Coronary artery (tissue), 2 donors: Measurements from ENCODE around the gene ZNG1F.
"Not testable (repeated sequence)": the region's sequence is repeated elsewhere in the genome, so short reads cannot be mapped to it uniquely, and the experiment has no call there.

Source experiments
- DNase-seq: peaks from one replicate; pipeline ENCODE4 v3.0.0-alpha.2; 2017; ENCODE audit warnings: low spot score
- H3K27ac ChIP-seq, 2 donors: fragments of 200-600 bp; sonication (generic); one replicate each; pipeline ENCODE4 v1.5.1; 2016 to 2019
- H3K4me3 ChIP-seq: fragments of 200-600 bp; sonication (generic); 2 replicates; pipeline ENCODE4 v1.5.1; 2016; ENCODE audit warnings: mild to moderate bottlenecking, moderate library complexity
- TF ChIP-seq, protein P1 (sequence below): fragments of 200-600 bp; sonication (generic); IDR thresholded peaks from one replicate; pipeline ENCODE4 v1.5.1; 2019; ENCODE audit warnings: antibody characterized with exemption

Gene ZNG1F

DNA sequence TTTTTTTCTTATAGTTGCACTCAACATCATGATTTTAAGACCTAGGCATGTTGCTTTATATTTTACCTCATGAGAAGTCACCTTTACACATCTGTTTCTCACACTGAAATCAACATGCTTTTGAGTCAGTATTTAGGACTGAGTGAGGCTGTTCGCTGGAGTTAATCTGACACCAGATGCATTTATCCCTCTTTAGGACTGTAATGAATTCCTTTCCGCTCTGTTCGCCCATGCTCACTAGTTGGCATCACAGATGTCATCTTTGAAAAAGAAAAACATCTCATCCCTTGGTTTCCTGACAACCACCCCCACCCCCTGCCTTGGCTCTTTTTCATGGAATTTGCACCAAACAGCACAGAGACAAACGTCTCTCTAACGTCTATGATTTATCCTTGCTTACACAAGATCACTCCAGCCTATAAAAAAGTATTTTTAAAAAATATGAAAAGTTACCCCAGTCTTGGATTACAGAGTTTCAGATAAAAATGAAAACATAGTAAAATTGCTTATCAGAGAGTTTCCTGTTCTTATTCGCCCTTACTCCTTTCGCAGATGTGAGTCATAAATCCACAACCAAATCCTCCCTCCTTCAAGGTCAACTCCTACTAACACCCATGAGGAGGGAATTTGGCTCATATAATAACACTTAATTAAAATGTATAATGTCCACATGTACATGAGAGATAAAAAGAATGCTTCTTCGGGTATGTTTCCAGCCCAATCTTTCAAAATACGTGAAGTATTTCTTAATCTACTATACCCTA is 94.9 kb downstream of the ZNG1F start:
- H3K27ac ChIP-seq, DNase-seq, H3K4me3 ChIP-seq: not testable (repeated sequence)

DNA sequence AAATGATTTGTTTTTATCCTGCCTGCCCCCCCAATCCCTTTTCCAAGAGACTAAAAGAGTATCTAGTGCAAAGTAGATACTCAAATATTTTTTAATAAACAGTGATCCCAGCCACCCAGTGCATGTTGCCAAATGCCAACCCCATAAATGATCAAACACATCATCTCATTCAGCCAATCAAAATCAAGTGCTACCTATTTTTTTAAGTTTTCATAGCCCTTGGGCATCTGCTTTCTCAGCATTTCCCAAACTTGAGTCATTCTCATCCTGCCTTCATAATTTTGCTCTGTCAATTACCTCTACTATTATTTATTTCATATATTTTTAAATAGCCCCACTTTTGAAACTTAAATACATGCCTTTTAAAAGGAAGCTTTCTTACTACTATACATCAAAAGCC is 98.2 kb downstream of the ZNG1F start:
- DNase-seq, H3K4me3 ChIP-seq, H3K27ac ChIP-seq: not testable (repeated sequence)

DNA sequence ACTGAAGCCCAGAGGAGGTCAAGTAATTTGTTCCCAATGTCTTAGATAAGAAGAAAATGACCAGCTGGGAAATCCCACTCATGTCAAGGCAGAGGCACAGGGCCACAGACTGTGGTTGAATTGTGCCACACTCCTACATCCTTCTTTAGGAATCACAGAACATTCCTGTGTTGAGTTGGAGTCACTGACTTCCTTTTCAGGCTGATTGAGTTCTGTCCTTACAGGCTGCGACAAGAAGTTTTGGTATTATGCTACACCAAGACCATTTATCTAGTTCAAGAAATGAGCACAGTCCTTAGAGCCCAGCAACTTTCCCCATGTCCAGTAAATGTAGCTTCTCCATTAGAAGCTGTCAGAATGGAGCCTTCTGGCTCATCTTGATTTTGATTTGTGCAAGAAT is 98.7 kb downstream of the ZNG1F start:
- H3K4me3 ChIP-seq, H3K27ac ChIP-seq, DNase-seq: not testable (repeated sequence)

DNA sequence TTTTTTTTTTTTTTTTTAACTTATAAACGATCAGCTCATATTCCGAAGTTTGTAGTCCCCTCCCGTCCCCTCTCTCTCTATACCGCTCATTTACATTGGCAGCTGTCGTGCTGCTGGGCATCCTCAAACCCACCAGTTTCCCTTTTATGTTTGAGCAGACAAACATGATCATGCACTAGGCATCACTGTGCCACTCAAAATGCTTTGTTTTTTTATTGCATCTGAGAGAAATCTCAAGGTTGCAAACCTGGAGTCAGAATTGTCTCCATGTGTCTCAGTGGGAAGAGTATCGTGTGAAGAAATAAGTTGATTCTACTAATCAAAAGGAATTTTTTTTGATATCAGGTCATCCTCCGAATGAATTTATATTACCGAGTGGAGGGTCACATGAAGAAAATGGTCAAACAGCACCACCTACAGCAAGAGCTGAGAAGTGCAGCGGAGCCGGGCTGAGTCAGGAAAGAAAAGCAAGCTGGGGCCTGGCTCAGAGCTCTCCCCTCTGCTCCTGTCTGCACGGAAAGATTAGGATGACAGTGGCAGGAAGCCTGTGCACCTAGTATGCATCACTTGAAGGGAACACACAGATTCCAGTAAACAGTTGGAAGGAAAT is 100.6 kb downstream of the ZNG1F start:
- not testable (repeated sequence) for H3K4me3 ChIP-seq, H3K27ac ChIP-seq
- TF ChIP-seq, protein P1, sequence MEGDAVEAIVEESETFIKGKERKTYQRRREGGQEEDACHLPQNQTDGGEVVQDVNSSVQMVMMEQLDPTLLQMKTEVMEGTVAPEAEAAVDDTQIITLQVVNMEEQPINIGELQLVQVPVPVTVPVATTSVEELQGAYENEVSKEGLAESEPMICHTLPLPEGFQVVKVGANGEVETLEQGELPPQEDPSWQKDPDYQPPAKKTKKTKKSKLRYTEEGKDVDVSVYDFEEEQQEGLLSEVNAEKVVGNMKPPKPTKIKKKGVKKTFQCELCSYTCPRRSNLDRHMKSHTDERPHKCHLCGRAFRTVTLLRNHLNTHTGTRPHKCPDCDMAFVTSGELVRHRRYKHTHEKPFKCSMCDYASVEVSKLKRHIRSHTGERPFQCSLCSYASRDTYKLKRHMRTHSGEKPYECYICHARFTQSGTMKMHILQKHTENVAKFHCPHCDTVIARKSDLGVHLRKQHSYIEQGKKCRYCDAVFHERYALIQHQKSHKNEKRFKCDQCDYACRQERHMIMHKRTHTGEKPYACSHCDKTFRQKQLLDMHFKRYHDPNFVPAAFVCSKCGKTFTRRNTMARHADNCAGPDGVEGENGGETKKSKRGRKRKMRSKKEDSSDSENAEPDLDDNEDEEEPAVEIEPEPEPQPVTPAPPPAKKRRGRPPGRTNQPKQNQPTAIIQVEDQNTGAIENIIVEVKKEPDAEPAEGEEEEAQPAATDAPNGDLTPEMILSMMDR: peak; percentile 42

DNA sequence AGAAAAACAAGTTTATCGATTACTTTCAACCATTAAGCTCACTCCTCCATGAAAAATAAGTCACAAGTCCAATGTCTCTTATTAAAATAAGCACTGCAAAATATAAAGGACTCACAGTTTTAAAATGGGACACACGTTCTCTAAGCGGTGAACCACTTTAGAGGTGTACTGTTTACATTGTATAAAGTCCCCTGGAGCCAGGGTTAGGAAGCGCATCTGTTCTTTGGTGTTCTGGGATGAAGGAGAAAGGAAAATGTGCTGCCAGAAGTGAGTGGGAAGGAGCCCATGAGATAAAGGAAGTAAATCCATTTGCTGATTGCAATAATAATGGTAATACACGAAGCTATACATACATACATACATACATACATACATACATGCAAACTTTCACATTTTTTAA is 101.2 kb downstream of the ZNG1F start:
- H3K4me3 ChIP-seq, DNase-seq, H3K27ac ChIP-seq: not testable (repeated sequence)

More for the DNA sequence above, 100.6 kb downstream of the ZNG1F start:
- not testable (repeated sequence) for DNase-seq

DNA sequence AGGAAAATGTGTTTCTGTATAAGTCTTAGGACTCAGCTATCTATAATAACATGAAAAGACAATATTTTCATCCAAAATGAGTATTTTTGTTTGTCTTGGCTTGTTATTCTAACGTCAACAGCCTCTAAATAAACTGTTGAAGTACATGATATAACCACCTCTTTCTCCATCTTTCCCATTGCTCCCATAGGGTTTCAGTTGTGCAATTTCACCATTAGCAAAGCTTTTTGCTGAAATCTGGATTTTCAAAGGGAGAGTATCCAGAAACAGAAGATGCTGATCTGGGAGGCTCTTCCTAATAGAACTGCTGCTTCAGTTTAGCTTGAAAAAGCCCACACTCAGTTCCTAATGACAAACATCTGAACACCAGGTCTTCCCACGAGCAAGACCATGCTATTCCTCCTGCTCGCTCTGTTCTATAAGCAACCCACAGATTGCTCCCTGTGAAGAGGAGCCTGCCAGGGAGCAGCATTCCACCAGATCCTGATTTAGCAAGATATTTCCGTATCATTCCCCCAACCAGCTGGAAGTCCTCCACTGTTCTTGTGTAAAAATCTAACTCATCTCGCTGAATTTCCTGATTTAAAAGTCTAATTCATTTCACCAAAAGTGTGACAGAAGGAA is 101.8 kb downstream of the ZNG1F start:
- H3K4me3 ChIP-seq, DNase-seq, H3K27ac ChIP-seq: not testable (repeated sequence)

DNA sequence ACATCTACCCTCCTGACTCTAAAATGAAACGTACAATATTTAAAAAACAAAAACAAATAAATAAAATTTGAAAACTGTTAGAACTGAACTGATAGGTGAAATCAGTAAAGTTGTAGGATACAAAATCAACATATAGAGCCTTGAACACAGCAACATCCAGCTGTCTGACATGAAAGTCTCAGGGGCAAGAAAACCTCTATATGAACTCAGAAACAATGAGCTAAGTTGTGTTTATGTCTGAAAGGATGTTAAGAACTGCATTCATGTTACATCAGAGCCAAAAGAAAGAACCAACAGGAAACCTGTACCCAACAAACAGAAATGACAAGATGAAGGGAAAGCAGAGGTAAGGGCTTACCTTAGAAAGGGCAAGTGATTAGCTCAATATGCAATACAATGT is 102.4 kb downstream of the ZNG1F start:
- DNase-seq, H3K27ac ChIP-seq, H3K4me3 ChIP-seq: not testable (repeated sequence)

DNA sequence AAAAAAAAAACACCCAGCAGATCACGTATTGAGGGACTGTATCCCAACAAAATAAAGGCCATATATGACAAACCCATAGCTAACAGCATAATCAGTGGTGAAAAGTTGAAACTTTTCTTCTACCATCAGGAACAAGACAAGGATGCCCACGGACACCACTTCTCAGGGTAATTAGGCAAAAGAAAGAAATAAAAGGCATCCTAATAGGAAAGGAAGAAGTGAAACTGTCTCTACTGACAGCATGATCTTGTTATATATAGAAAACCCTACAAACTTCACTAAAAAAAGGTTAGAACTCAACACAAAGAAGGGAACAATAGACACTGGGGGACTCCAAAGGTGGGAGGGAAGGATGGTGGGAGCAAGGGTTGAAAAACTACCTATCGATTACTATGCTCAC is 102.9 kb downstream of the ZNG1F start:
- not testable (repeated sequence) for DNase-seq, H3K4me3 ChIP-seq, H3K27ac ChIP-seq

DNA sequence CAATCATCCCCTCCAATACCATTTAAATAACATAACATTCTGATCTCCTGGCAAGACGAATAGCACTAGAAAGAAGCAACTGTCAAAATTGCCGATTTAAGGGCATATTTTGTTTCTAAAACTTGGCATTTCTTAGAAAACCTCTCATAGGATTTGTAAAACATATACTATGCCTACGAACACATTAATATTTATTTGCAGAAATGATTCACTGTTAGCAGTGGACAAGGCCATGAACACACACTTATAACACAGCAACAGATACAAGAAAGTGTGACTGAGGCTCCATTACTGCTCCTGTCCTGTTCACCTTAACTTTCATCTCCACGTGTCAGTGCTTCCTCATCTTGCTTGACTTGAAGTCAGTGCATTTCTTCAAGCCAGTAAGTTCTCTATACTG is 106.8 kb downstream of the ZNG1F start:
- not testable (repeated sequence) for H3K27ac ChIP-seq, DNase-seq, H3K4me3 ChIP-seq
